K562 (cell line): ENCODE measurements around the gene HPS1. TPM values are rescaled to one million over a fixed set of nuclear protein-coding genes. Genes with fewer than 3 reads are reported as not detected.

ENCODE experiments used
- ATAC-seq: fragments of 200-7000 bp; cut with Tn5 transposase; 3 replicates; pipeline ENCODE4 v1.9.1; 2020; ENCODE audit warnings: moderate library complexity
- BruUV-seq: library from RNA; stranded (reverse); fragments of 400-500 nt; replicated peaks from 2 replicates; lab custom pipeline; 2021; lab: Mats Ljungman, UMichigan
- CTCF ChIA-PET: fragments of 300-600 bp; formaldehyde crosslinking; extraction: SDS; loops from one replicate; lab custom pipeline; 2021; ENCODE audit warnings: low intra/inter-chr PET ratio; lab: Yijun Ruan, JAX
- POLR2A ChIA-PET: fragments of 300-600, 350-650 bp; sonication (Branson Sonifier 250); formaldehyde crosslinking; extraction: SDS; loops from one replicate; lab custom pipeline; 2021; ENCODE audit warnings: antibody characterized with exemption, inconsistent platforms; lab: Yijun Ruan, JAX
- DNase-seq, 4 experiments: peaks; one replicate each; pipeline versions ENCODE4 v3.0.0 to v3.0.0-alpha.2; 2011 to 2018; ENCODE audit warnings: low spot score in 3 of 4, mixed read lengths in 3 of 4; ENCODE audit errors: extremely low read depth in 1 of 4
- FAIRE-seq: peaks from 2 replicates; lab custom pipeline; 2011; peaks lifted over from hg19 to GRCh38; lab: Jason Lieb, UNC
- H2AFZ ChIP-seq: 2 replicates; pipeline ENCODE4 v1.6.0; 2011; ENCODE audit warnings: low read depth, low read length, control low read depth, inconsistent platforms
- H3K27ac ChIP-seq: fragments of 200-600 bp; 3 replicates; pipeline ENCODE4 v1.8.0; 2011; ENCODE audit warnings: low read depth, mild to moderate bottlenecking, control low read depth, inconsistent platforms, low read length, moderate library complexity, mixed read lengths; ENCODE audit errors: extremely low read depth
- H3K27me3 ChIP-seq, 2 experiments: fragments of 300-600 bp in 1 of 2; 2 replicates in 1 of 2; 3 replicates in 1 of 2; pipeline versions ENCODE4 v1.6.0 to v1.8.0; 2011; ENCODE audit warnings: inconsistent platforms in 2 of 2, low read length in 2 of 2, mild to moderate bottlenecking in 1 of 2, mixed read lengths in 1 of 2, moderate library complexity in 1 of 2; ENCODE audit not compliant: control insufficient read depth in 2 of 2, insufficient read depth in 2 of 2
- H3K36me3 ChIP-seq: fragments of 300-600 bp; 3 replicates; pipeline ENCODE4 v1.8.0; 2011; ENCODE audit warnings: mild to moderate bottlenecking, low read length, inconsistent platforms; ENCODE audit not compliant: control insufficient read depth, insufficient read depth
- H3K4me1 ChIP-seq, 2 experiments: fragments of 200-600 bp in 1 of 2; replicated peaks in 1 of 2; 2 replicates in 1 of 2; 3 replicates in 1 of 2; pipeline versions ENCODE4 v1.5.1 to v1.8.0; 2011; ENCODE audit warnings: inconsistent platforms in 2 of 2, low read length in 2 of 2, mild to moderate bottlenecking in 1 of 2, mixed read lengths in 1 of 2, moderate library complexity in 1 of 2; ENCODE audit not compliant: control insufficient read depth in 2 of 2, insufficient read depth in 2 of 2
- H3K4me2 ChIP-seq: 2 replicates; pipeline ENCODE4 v1.6.1; 2011; ENCODE audit warnings: low read length, control low read depth, inconsistent platforms, mixed read lengths; ENCODE audit not compliant: insufficient read depth
- H3K4me3 ChIP-seq: fragments of 200-600 bp; sonication (generic), shearing (Covaris generic); 2 replicates; pipeline ENCODE4 v1.5.1; 2016; ENCODE audit warnings: control low read depth, inconsistent platforms
- H3K79me2 ChIP-seq: fragments of 200-600 bp; 3 replicates; pipeline ENCODE4 v1.8.0; 2011; ENCODE audit warnings: low read length, inconsistent platforms; ENCODE audit not compliant: control insufficient read depth, insufficient read depth
- H3K9ac ChIP-seq, 2 experiments: 2 replicates each; pipeline versions ENCODE4 v1.6.0 to v1.6.1; 2011; ENCODE audit warnings: low read depth in 2 of 2, low read length in 2 of 2, control low read depth in 1 of 2, inconsistent platforms in 1 of 2, mild to moderate bottlenecking in 1 of 2, mixed read lengths in 1 of 2; ENCODE audit not compliant: insufficient read depth in 1 of 2
- H3K9me1 ChIP-seq: one replicate; pipeline ENCODE4 v1.6.0; 2011; ENCODE audit warnings: inconsistent platforms, mild to moderate bottlenecking, low read length, moderate library complexity; ENCODE audit not compliant: control insufficient read depth, insufficient read depth
- H3K9me3 ChIP-seq: replicated peaks from 2 replicates; pipeline ENCODE4 v1.5.1; 2011; ENCODE audit warnings: low read depth, low read length, inconsistent platforms; ENCODE audit not compliant: control insufficient read depth, insufficient read depth
- H4K20me1 ChIP-seq: replicated peaks from 2 replicates; pipeline ENCODE4 v1.6.1; 2011; ENCODE audit warnings: low read length, inconsistent platforms, mixed read lengths; ENCODE audit not compliant: control insufficient read depth, insufficient read depth
- CTCFL ChIP-seq: IDR thresholded peaks from 2 replicates; pipeline ENCODE4 v1.6.1; 2011; ENCODE audit warnings: borderline replicate concordance, low read depth, mild to moderate bottlenecking, moderate library complexity, low read length; ENCODE audit not compliant: insufficient read depth, poor library complexity, severe bottlenecking
- GABPB1 ChIP-seq: sonication (generic); formaldehyde crosslinking; IDR thresholded peaks from 2 replicates; pipeline ENCODE4 v1.8.0; 2022; ENCODE audit warnings: mild to moderate bottlenecking, missing genetic modification reagents
- LEF1 ChIP-seq: fragments of 450-650 bp; IDR thresholded peaks from 2 replicates; pipeline ENCODE4 v1.6.1; 2016; ENCODE audit warnings: mild to moderate bottlenecking
- SIN3A ChIP-seq, 2 experiments: fragments of 150-350 bp in 1 of 2; IDR thresholded peaks; 2 replicates each; pipeline ENCODE4 v1.6.1; 2011 to 2016; ENCODE audit warnings: borderline replicate concordance in 2 of 2, low read depth in 2 of 2, low read length in 2 of 2, mild to moderate bottlenecking in 2 of 2, moderate library complexity in 2 of 2; ENCODE audit not compliant: control insufficient read depth in 1 of 2
- SMARCC2 ChIP-seq: fragments of 450-650 bp; IDR thresholded peaks from 2 replicates; pipeline ENCODE4 v1.6.1; 2017; ENCODE audit warnings: antibody characterized with exemption, moderate library complexity, mild to moderate bottlenecking, low read depth
- TEAD1 ChIP-seq, 2 experiments: fragments of 450-650 bp in 1 of 2; sonication (generic) in 1 of 2; formaldehyde crosslinking; IDR thresholded peaks; 2 replicates each; pipeline versions ENCODE4 v1.4.0 to v1.8.0; 2020 to 2022; ENCODE audit warnings: mild to moderate bottlenecking in 2 of 2, missing genetic modification reagents in 1 of 2
- USF1 ChIP-seq: sonication (generic); formaldehyde crosslinking; IDR thresholded peaks from 2 replicates; pipeline ENCODE4 v1.9.0; 2022; ENCODE audit warnings: mild to moderate bottlenecking, missing genetic modification reagents
- ZFP36 ChIP-seq: fragments of 150-350 bp; IDR thresholded peaks from 2 replicates; pipeline ENCODE4 v1.6.1; 2018; ENCODE audit warnings: low read length, low read depth; ENCODE audit not compliant: partially characterized antibody
- ZNF830 ChIP-seq: fragments of 250-450 bp; sonication (Bioruptor Pico); IDR thresholded peaks from 2 replicates; pipeline ENCODE4 v1.5.0; 2021; ENCODE audit warnings: mild to moderate bottlenecking
- WGBS: fragments of 100-300 bp; shearing (Covaris generic); methylation state at CpG from one replicate; pipeline ENCODE4 v1.1.6; 2016; ENCODE audit warnings: low coverage, mixed read lengths; ENCODE audit not compliant: insufficient coverage; ENCODE audit errors: missing lambda C conversion rate; 5-methylcytosine and 5-hydroxymethylcytosine counted together
- in situ Hi-C: fragments of 300-500 bp; cut with MboI; formaldehyde crosslinking; loops from 4 replicates; pipeline ENCODE4 v1.15.0; 2018; ENCODE audit warnings: inconsistent platforms, mixed read lengths
- intact Hi-C: fragments of 100-400 bp; cut with micrococcal nuclease; formaldehyde crosslinking; loops from 2 replicates; pipeline ENCODE4 v1.14.2; 2022
- polyA plus RNA-seq, 8 experiments: library from polyadenylated mRNA; depleted of rRNA in 4 of 8; stranded (reverse) in 5 of 8; unstranded in 3 of 8; fragments of >200 nt; fragmentation: Nextera tagmentation in 2 of 8; fragmentation: Illumina TruSeq in 1 of 8; extraction: Ambion mirVana in 2 of 8; extraction: Trizol in 1 of 8; gene quantifications; 2 replicates each; pipeline versions ENCODE4 v1.2.1 to v1.2.3, GENCODE V29; 2011 to 2014; ENCODE audit warnings: inconsistent platforms in 1 of 8, missing spikeins in 1 of 8
- total RNA-seq, 7 experiments: library from RNA; depleted of rRNA in 6 of 7; stranded (reverse); fragments of >200 nt in 6 of 7; fragmentation: Illumina TruSeq in 2 of 7; extraction: Trizol in 2 of 7; gene quantifications; 2 replicates each; pipeline versions ENCODE4 v1.2.1 to v1.2.3, GENCODE V29; 2011 to 2021; ENCODE audit warnings: low replicate concordance in 1 of 7

Gene HPS1
- total and polyA plus RNA-seq, 9 of the 15 experiments (the other 6 are each of a cell fraction or from before 2014, with no cell fraction given) = 18.1 to 43.6 (median 26.3) TPM

- ATAC-seq (no peak), FAIRE-seq (no peak), DNase-seq (no peak)
- no peak for TF ChIP-seq GABPB1 (CRISPR knock-in tag)
- no peak for TF ChIP-seq SIN3A (IDR thresholded peaks at IDR 0.05; ENCODE audit: borderline replicate concordance in 2 of 2, control insufficient read depth in 1 of 2, low read depth in 2 of 2, low read length in 2 of 2)
- no peak for TF ChIP-seq LEF1
- TF ChIP-seq TEAD1 (CRISPR knock-in tag; IDR thresholded peaks at IDR 0.05) = no peak
- no peak for TF ChIP-seq USF1 (CRISPR knock-in tag)
- TF ChIP-seq ZNF830 = no peak
- TF ChIP-seq SMARCC2 = no peak
- no peak for TF ChIP-seq ZFP36
- no peak for TF ChIP-seq CTCFL
- no peak overlapping the region for H3K4me3 ChIP-seq
- POLR2A ChIA-PET = no interaction called here
- 0% methylated on average over 1 of the region's 1 CpG for WGBS
- BruUV-seq = no TSS peak
- H3K4me1 ChIP-seq = no peaks in the 10 kb centered on the region
- H3K79me2 ChIP-seq = no peaks in the 10 kb centered on the region
- CTCF ChIA-PET = no interaction called here
- H3K9me1 ChIP-seq = no peaks in the 10 kb centered on the region
- H2AFZ ChIP-seq = no peak overlapping the region
- no peaks in the 10 kb centered on the region for H4K20me1 ChIP-seq
- H3K4me2 ChIP-seq = no peak overlapping the region
- in situ Hi-C loops = no loop called here
- H3K9me3 ChIP-seq = no peaks in the 10 kb centered on the region; the same call in 1 of the 2 replicates
- no peaks in the 10 kb centered on the region for H3K27me3 ChIP-seq
- intact Hi-C loops = no loop called here
- H3K27ac ChIP-seq = no peak overlapping the region
- H3K36me3 ChIP-seq = no peaks in the 10 kb centered on the region
- no peak overlapping the region for H3K9ac ChIP-seq
These were observed 46.0 kb upstream of the HPS1 start for GRCh38 chr10:98492763-98493162.
